Epithelial cell of proximal tubule (primary cell): ENCODE data around the gene ZP2. TPM values are rescaled to one million over a fixed set of nuclear protein-coding genes. Genes with fewer than 3 reads are reported as not detected.

Experiments used
- DNase-seq: peaks from one replicate; pipeline ENCODE4 v3.0.0-alpha.2; 2011; ENCODE audit warnings: low read depth
- H3K4me3 ChIP-seq: 2 replicates; pipeline ENCODE4 v1.5.1; 2011; ENCODE audit warnings: low read depth, mild to moderate bottlenecking, low read length
- CTCF ChIP-seq: conservative IDR thresholded peaks from 2 replicates; pipeline ENCODE4 v1.5.1; 2012; ENCODE audit warnings: low read depth, mild to moderate bottlenecking, low read length
- total RNA-seq: library from RNA; depleted of rRNA; stranded (reverse); fragments of >200 nt; gene quantifications from 2 replicates; pipeline ENCODE4 v1.2.3, GENCODE V29; 2015

ZP2 gene
- total RNA-seq, 1 donor from 2014 or later: not detected

GRCh38 chr16:21227866-21228265 lies 16.5 kb upstream of the ZP2 start:
- TF ChIP-seq CTCF: no peak
- no peak for DNase-seq
- H3K4me3 ChIP-seq: no peak overlapping the region

GRCh38 chr16:21226749-21227148 lies 15.4 kb upstream of the ZP2 start:
- TF ChIP-seq CTCF: no peak
- no peak overlapping the region for H3K4me3 ChIP-seq
- DNase-seq: no peak

GRCh38 chr16:21224800-21225199 lies 13.4 kb upstream of the ZP2 start:
- H3K4me3 ChIP-seq: no peak overlapping the region
- no peak for TF ChIP-seq CTCF
- DNase-seq: no peak

- TF ChIP-seq CTCF: no peak
- H3K4me3 ChIP-seq: no peak overlapping the region
- DNase-seq: no peak
Measured at GRCh38 chr16:21223787-21224186, 12.4 kb upstream of the ZP2 start.

GRCh38 chr16:21222495-21223337 lies 11.3 kb upstream of the ZP2 start:
- TF ChIP-seq CTCF: no peak
- no peak overlapping the region for H3K4me3 ChIP-seq
- peak; percentile 49 for DNase-seq

- H3K4me3 ChIP-seq: no peak overlapping the region
- DNase-seq: no peak
- TF ChIP-seq CTCF: no peak
Measured at GRCh38 chr16:21219551-21219950, 8.2 kb upstream of the ZP2 start.

- no peak for DNase-seq
- H3K4me3 ChIP-seq: no peak overlapping the region
- no peak for TF ChIP-seq CTCF
Measured at GRCh38 chr16:21218153-21218552, 6.8 kb upstream of the ZP2 start.
